Tracheal epithelial cell (primary cell): ENCODE measurements around the gene MYBPC3. TPM values are rescaled to one million over a fixed set of nuclear protein-coding genes. Genes with fewer than 3 reads are reported as not detected.

Source experiments
- total RNA-seq: library from RNA; depleted of rRNA; stranded (reverse); fragments of >200 nt; gene quantifications from 2 replicates; pipeline ENCODE4 v1.2.1, GENCODE V29; 2014

MYBPC3 gene
- not detected in 2 replicates for total RNA-seq

DNA sequence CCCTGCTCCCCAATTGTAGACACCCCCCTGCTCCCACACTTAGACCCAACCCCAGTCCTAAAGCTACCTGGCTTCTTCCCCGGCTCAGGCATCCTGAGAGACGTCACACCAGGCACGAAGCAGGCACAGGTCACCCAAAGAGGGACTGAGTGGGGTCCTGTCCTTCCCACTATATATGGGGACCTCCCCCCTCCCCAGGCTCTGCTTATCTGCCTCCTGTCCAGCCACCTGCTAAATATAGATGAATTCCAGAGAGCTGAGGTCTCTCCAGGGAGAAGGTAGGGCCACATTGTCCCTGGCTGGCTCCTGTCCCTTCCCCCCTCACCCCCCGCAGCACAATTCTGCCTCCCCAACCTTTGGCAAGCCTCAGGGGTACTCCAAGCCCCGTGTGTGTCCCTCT lies at the start of gene MYBPC3:
TSS of gene MYBPC3 (minus strand) at position 147 of the 400 bp plus-strand sequence. CDS start at position 92, 55 bp downstream.

DNA sequence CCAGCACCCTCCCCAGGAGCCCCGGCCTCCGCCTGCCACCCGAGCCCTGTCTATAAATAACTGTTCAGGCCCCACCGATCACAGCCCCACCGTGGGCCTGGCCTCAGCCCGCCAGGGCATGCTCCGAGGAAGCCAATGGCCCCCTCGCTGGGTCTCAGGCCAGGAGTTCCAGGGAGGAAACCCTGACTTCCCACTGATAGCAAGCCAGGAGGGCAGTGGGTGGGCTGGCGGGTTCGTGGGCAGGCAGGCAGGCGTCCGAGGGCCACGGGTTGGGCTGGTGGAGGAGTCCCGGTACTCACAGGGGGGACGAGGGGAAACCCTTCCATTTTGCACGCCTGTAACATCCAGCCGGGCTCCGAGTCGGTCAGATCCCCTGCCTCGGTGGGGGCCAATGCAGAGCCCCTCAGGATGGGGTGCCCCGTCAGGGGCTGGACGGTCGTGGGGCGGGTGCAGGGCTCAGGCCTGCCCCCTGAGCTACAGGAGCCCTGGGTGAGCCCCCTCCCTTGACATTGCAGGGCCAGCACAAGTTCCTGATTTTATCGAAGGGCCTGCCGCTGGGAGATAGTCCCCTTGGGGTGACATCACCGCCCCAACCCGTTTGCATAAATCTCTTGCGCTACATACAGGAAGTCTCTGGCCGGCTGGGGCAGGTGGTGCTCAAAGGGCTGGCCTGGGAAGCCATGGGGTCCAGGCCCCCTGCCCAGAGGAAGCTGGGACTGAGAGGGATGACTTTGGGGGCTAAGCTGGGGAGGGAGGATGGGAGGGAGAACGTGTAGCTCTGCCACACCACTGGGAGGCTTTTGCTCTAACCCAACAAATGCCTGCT lies 25.7 kb upstream of the MYBPC3 start, which contains the start of gene SPI1:
TSS of gene SPI1 (minus strand) at position 538 of the 826 bp plus-strand sequence. CDS start at position 344, 194 bp downstream.

Other genes starting within 250 kb of the MYBPC3 start
- 106 and 119 TPM in 2 replicates for gene ARFGAP2, start 175.8 kb downstream of the MYBPC3 start, total RNA-seq
- gene PACSIN3, start 166.3 kb downstream of the MYBPC3 start, total RNA-seq = 49.2 and 96.3 TPM in 2 replicates
- 27.7 and 62.4 TPM in 2 replicates for gene DDB2, start 137.7 kb downstream of the MYBPC3 start, total RNA-seq
- 10.2 and 16.1 TPM in 2 replicates for gene ACP2, start 103.9 kb downstream of the MYBPC3 start, total RNA-seq
- 9.6 and 10.4 TPM in 2 replicates for gene NR1H3, start 94.7 kb downstream of the MYBPC3 start, total RNA-seq
- gene MADD, start 82.6 kb downstream of the MYBPC3 start, total RNA-seq = 8.2 and 9.4 TPM in 2 replicates
- gene SPI1, start 25.8 kb upstream of the MYBPC3 start, total RNA-seq = not detected in 2 replicates
- gene SLC39A13, start 55.9 kb upstream of the MYBPC3 start, total RNA-seq = 29.4 and 35.7 TPM in 2 replicates
- gene PSMC3, start 73.7 kb upstream of the MYBPC3 start, total RNA-seq = 73.3 and 106 TPM in 2 replicates
- gene RAPSN, start 96.4 kb upstream of the MYBPC3 start, total RNA-seq = 0.24 TPM in 1 of 2 replicates, not detected in the other
- 65.0 and 90.6 TPM in 2 replicates for gene CELF1, start 200.4 kb upstream of the MYBPC3 start, total RNA-seq
- gene PTPMT1, start 212.9 kb upstream of the MYBPC3 start, total RNA-seq = 156 and 168 TPM in 2 replicates
- 12.8 and 14.9 TPM in 2 replicates for gene KBTBD4, start 226.3 kb upstream of the MYBPC3 start, total RNA-seq
- 64.8 and 67.0 TPM in 2 replicates for gene NDUFS3, start 226.4 kb upstream of the MYBPC3 start, total RNA-seq
- not detected in 2 replicates for gene FAM180B, start 234.0 kb upstream of the MYBPC3 start, total RNA-seq
- gene C1QTNF4, start 241.7 kb upstream of the MYBPC3 start, total RNA-seq = 0.43 TPM in 1 of 2 replicates, not detected in the other